B cell (primary cell): Measurements from ENCODE around the gene GRK6. TPM values are rescaled to one million over a fixed set of nuclear protein-coding genes. Genes with fewer than 3 reads are reported as not detected.

Source experiments
- ATAC-seq: fragments of 200-7000 bp; cut with Tn5 transposase; one replicate; pipeline ENCODE4 v1.10.0; 2021; ENCODE audit warnings: low read depth, mild to moderate bottlenecking, moderate number of reproducible peaks, moderate library complexity
- CTCF ChIA-PET: fragments of 350-600 bp; sonication (Branson Sonifier 250); formaldehyde crosslinking; loops from one replicate; lab custom pipeline; 2021; ENCODE audit warnings: antibody characterized with exemption, inconsistent platforms; lab: Charles Lee
- POLR2A ChIA-PET: fragments of 350-600 bp; sonication (Branson Sonifier 250); formaldehyde crosslinking; loops from one replicate; lab custom pipeline; 2021; ENCODE audit warnings: antibody characterized with exemption; lab: Charles Lee
- DNase-seq: peaks from one replicate; pipeline ENCODE4 v3.0.0; 2013
- H2AFZ ChIP-seq: 2 replicates; pipeline ENCODE4 v1.6.1; 2012; ENCODE audit warnings: mild to moderate bottlenecking, low read depth, low read length; ENCODE audit not compliant: insufficient read depth, poor library complexity, severe bottlenecking
- H3K27ac ChIP-seq, 2 donors: 1 replicate in 1 of 2; 2 replicates in 1 of 2; pipeline ENCODE4 v1.5.1; 2012 to 2013; ENCODE audit warnings: low read length in 2 of 2, mild to moderate bottlenecking in 2 of 2, moderate library complexity in 1 of 2
- H3K27me3 ChIP-seq, 4 experiments: fragments of 200-600 bp in 1 of 4; sonication (generic) in 1 of 4; replicated peaks in 1 of 4; 1 replicate in 2 of 4; 2 replicates in 2 of 4; pipeline versions ENCODE4 v1.6.1 to v1.7.0; 2013 to 2016; ENCODE audit warnings: low read length in 3 of 4, mild to moderate bottlenecking in 2 of 4, mixed read lengths in 1 of 4, moderate library complexity in 1 of 4; ENCODE audit not compliant: insufficient read depth in 4 of 4, control insufficient read depth in 3 of 4; ENCODE audit errors: control extremely low read depth in 1 of 4
- H3K36me3 ChIP-seq, 2 experiments: replicated peaks in 1 of 2; 1 replicate in 1 of 2; 2 replicates in 1 of 2; pipeline versions ENCODE4 v1.6.1 to v1.7.1; 2013; ENCODE audit warnings: low read length in 1 of 2; ENCODE audit not compliant: insufficient read depth in 2 of 2, control insufficient read depth in 1 of 2; ENCODE audit errors: control extremely low read depth in 1 of 2, extremely low read depth in 1 of 2
- H3K4me1 ChIP-seq, 2 donors: fragments of 200-600 bp in 1 of 2; sonication (generic) in 1 of 2; 1 replicate in 1 of 2; 2 replicates in 1 of 2; pipeline versions ENCODE4 v1.5.1 to v1.6.1; 2013 to 2017; ENCODE audit warnings: low read length in 2 of 2; ENCODE audit not compliant: control insufficient read depth in 2 of 2, insufficient read depth in 2 of 2
- H3K4me2 ChIP-seq: replicated peaks from 2 replicates; pipeline ENCODE3; 2012; ENCODE audit warnings: mild to moderate bottlenecking, low read depth, low read length; ENCODE audit not compliant: poor library complexity, severe bottlenecking
- H3K4me3 ChIP-seq, 5 experiments: fragments of 200-600 bp in 1 of 5; sonication (generic) in 1 of 5; 1 replicate in 3 of 5; 2 replicates in 2 of 5; pipeline versions ENCODE4 v1.5.1 to v1.7.0; 2011 to 2016; ENCODE audit warnings: low read length in 4 of 5, mild to moderate bottlenecking in 4 of 5, low read depth in 2 of 5, control low read depth in 1 of 5, moderate library complexity in 1 of 5; ENCODE audit not compliant: insufficient read depth in 1 of 5; ENCODE audit errors: control extremely low read depth in 1 of 5, extremely low read depth in 1 of 5
- H3K79me2 ChIP-seq: fragments of 200-600 bp; sonication (generic); one replicate; pipeline ENCODE4 v1.6.0; 2016; ENCODE audit warnings: low read length; ENCODE audit not compliant: control insufficient read depth, insufficient read depth
- H3K9ac ChIP-seq: fragments of 200-600 bp; sonication (generic); 2 replicates; pipeline ENCODE4 v1.6.1; 2017; ENCODE audit warnings: mild to moderate bottlenecking, low read length, moderate library complexity
- H3K9me3 ChIP-seq, 3 donors: one replicate each; pipeline versions ENCODE4 v1.6.1 to v1.7.1; 2013; ENCODE audit warnings: low read length in 2 of 3; ENCODE audit not compliant: control insufficient read depth in 2 of 3, insufficient read depth in 1 of 3; ENCODE audit errors: control extremely low read depth in 1 of 3
- H4K20me1 ChIP-seq: 2 replicates; pipeline ENCODE4 v1.6.0; 2012; ENCODE audit warnings: mild to moderate bottlenecking, low read length; ENCODE audit not compliant: insufficient read depth, control insufficient read depth, poor library complexity, severe bottlenecking
- H3K27ac Mint-ChIP-seq: one replicate; pipeline ENCODE4 v1.8.0; 2021; ENCODE audit warnings: mixed read lengths
- H3K27me3 Mint-ChIP-seq: one replicate; pipeline ENCODE4 v1.8.0; 2021; ENCODE audit warnings: mixed read lengths
- H3K4me1 Mint-ChIP-seq: one replicate; pipeline ENCODE4 v1.8.0; 2021; ENCODE audit warnings: mixed read lengths
- H3K4me3 Mint-ChIP-seq: one replicate; pipeline ENCODE4 v1.8.0; 2021; ENCODE audit warnings: mixed read lengths
- H3K9me3 Mint-ChIP-seq: one replicate; pipeline ENCODE4 v1.8.0; 2022; ENCODE audit warnings: mixed read lengths; ENCODE audit not compliant: insufficient read depth
- EZH2 ChIP-seq: IDR thresholded peaks from 2 replicates; pipeline ENCODE4 v1.6.1; 2012; ENCODE audit warnings: borderline replicate concordance, low read depth, mild to moderate bottlenecking, moderate library complexity, low read length; ENCODE audit not compliant: insufficient read depth, poor library complexity, severe bottlenecking
- WGBS: methylation state at CpG from one replicate; pipeline ENCODE4 v1.1.5; 2013; ENCODE audit warnings: missing lambda C conversion rate; ENCODE audit not compliant: insufficient coverage; 5-methylcytosine and 5-hydroxymethylcytosine counted together
- intact Hi-C: fragments of 100-400 bp; cut with micrococcal nuclease; formaldehyde crosslinking; loops from one replicate; pipeline ENCODE4 v1.10.0; 2022
- polyA plus RNA-seq: library from polyadenylated mRNA; depleted of rRNA; stranded (reverse); fragments of >200 nt; gene quantifications from 2 replicates; pipeline ENCODE4 v1.2.3, GENCODE V29; 2012
- total RNA-seq, 2 donors: library from RNA; stranded (reverse); fragments of 120-200 nt in 1 of 2; gene quantifications; 1 replicate in 1 of 2; 2 replicates in 1 of 2; pipeline versions ENCODE4 v1.2.3 to v1.2.4, GENCODE V29; 2013 to 2022
- TF ChIP-seq, protein P1 (sequence below): fragments of 200-600 bp; IDR thresholded peaks from one replicate; pipeline ENCODE4 v1.8.0; 2022; ENCODE audit warnings: antibody characterized with exemption, mild to moderate bottlenecking

GRK6 gene
- total and polyA plus RNA-seq, 2 donors (not counting 1 experiment from before 2014, with no cell fraction given), result 155 to 173 TPM

GRCh38 chr5:177474846-177475562 lies 48.5 kb downstream of the GRK6 start:
- peaks cover 33% of the 10 kb centered on the region for H3K4me1 Mint-ChIP-seq
- Histone ChIP-seq H3K9me3 (no peaks in the 10 kb centered on the region), H4K20me1 (peaks cover 11% of the 10 kb centered on the region), H3K27ac (no peak overlapping the region), H3K4me1 (peaks cover 21 to 34% of the 10 kb centered on the region in 2 donors), H3K9ac (no peak overlapping the region), H3K36me3 (no peaks in the 10 kb centered on the region), H3K27me3 (peaks cover 0 to 24% (median 7%) of the 10 kb centered on the region in 4 experiments), H3K79me2 (no peaks in the 10 kb centered on the region), H3K4me3 (no peak overlapping the region), H3K4me2 (no peak overlapping the region), H2AFZ (no peak overlapping the region)
- intact Hi-C loops, result no loop called here
- CTCF ChIA-PET, result interaction anchor here (2.0 kb wide), 1 partner anchor 71 kb away, joined by 5 read pairs; no protein-coding TSS in a partner anchor
- no peaks in the 10 kb centered on the region for H3K9me3 Mint-ChIP-seq
- peak overlapping the region; percentile 78 for H3K4me3 Mint-ChIP-seq
- 21% methylated on average over 3 of the region's 4 CpGs for WGBS
- ATAC-seq (no peak), DNase-seq (no peak)
- TF ChIP-seq EZH2, result no peak
- TF ChIP-seq, protein P1, sequence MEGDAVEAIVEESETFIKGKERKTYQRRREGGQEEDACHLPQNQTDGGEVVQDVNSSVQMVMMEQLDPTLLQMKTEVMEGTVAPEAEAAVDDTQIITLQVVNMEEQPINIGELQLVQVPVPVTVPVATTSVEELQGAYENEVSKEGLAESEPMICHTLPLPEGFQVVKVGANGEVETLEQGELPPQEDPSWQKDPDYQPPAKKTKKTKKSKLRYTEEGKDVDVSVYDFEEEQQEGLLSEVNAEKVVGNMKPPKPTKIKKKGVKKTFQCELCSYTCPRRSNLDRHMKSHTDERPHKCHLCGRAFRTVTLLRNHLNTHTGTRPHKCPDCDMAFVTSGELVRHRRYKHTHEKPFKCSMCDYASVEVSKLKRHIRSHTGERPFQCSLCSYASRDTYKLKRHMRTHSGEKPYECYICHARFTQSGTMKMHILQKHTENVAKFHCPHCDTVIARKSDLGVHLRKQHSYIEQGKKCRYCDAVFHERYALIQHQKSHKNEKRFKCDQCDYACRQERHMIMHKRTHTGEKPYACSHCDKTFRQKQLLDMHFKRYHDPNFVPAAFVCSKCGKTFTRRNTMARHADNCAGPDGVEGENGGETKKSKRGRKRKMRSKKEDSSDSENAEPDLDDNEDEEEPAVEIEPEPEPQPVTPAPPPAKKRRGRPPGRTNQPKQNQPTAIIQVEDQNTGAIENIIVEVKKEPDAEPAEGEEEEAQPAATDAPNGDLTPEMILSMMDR, result no peak
- H3K27ac Mint-ChIP-seq, result no peak overlapping the region
- peaks cover 13% of the 10 kb centered on the region for H3K27me3 Mint-ChIP-seq
- POLR2A ChIA-PET, result no interaction called here
